HK-2 (cell line): ENCODE measurements around the gene KLHL21.
A peak's percentile ranks its signal among the peaks of the same experiment; 100 is the strongest.
"Not testable (repeated sequence)": the region's sequence is repeated elsewhere in the genome, so short reads cannot be mapped to it uniquely, and the experiment has no call there.

ENCODE experiments used
- DNase-seq: peaks from one replicate; pipeline ENCODE4 v3.0.0-alpha.2; 2018; ENCODE audit not compliant: unreplicated experiment

Gene KLHL21, protein sequence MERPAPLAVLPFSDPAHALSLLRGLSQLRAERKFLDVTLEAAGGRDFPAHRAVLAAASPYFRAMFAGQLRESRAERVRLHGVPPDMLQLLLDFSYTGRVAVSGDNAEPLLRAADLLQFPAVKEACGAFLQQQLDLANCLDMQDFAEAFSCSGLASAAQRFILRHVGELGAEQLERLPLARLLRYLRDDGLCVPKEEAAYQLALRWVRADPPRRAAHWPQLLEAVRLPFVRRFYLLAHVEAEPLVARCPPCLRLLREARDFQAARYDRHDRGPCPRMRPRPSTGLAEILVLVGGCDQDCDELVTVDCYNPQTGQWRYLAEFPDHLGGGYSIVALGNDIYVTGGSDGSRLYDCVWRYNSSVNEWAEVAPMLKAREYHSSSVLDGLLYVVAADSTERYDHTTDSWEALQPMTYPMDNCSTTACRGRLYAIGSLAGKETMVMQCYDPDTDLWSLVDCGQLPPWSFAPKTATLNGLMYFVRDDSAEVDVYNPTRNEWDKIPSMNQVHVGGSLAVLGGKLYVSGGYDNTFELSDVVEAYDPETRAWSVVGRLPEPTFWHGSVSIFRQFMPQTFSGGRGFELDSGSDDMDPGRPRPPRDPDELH

GRCh38 chr1:6602669-6603237 lies at the start of gene KLHL21:
TSS of gene KLHL21 (minus strand) at chr1:6602869. CDS start at chr1:6602817, 52 bp downstream.
- DNase-seq, result peak; percentile 90

- DNase-seq, result no peak
These were observed 49.2 kb upstream of the KLHL21 start for GRCh38 chr1:6651909-6652308.

- DNase-seq, result no peak
These were observed 45.9 kb upstream of the KLHL21 start for GRCh38 chr1:6648556-6648955.

- DNase-seq, result no peak
These were observed 44.0 kb upstream of the KLHL21 start for GRCh38 chr1:6646499-6647148.

DNA sequence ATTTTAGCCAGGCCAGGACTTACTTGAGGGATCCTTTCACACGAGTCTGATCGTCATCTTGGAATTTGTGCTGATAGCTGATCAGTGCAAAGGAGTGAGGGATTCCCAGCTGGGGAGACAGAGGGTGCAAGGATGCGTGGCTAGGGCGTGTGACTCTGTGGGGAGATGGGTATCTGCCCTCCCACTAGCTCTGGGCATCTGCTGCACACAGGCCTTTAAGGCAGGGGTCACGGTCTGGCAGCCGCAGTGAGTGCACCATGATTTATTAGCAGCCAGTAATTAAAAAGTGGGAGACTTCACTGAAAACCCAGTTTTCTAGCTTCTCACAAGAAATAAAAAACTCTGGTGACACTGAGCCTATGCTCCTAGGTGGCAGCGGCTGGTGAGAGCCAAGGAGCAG lies 42.3 kb upstream of the KLHL21 start:
- DNase-seq, result no peak

GRCh38 chr1:6640867-6641266 lies 38.2 kb upstream of the KLHL21 start:
- not testable (repeated sequence) for DNase-seq

DNA sequence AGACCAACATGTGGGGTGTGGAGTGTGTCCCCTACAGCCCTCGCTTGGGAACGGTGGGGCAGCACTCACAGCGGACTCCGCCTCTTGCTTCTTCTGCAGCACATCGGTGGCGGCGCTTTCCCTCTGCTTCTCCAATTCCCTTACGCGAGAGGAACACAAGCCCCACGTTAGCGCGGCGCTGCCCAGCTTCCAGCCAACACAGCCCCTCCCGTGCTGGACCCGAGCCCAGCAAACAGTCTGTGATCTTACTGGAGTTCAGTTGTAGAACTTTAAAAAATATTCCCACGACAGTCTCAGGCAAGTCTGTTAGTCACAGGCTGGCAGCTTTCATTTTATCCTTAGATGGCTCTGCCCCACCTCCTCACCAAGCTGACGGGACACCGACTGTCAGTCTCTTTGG lies 35.6 kb upstream of the KLHL21 start:
- DNase-seq, result no peak

DNA sequence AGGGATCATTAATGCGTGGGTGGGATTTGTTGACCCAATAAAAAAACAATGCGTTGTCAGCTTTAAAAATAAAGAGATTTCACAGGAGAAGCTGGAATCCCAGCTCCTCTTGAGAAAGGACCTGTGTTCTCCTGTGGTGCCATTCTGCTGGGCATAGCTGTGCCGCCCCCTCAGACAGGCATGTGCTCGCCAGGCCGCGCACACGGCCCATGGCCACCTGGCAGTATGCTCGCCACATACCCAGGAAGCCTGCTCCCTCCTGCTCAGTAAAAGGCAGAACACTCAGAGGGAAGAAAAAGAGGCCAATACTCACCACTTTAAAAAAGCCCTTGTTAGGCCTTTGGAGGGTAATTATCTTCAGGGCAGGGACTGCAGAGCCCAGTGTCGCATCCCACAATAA lies 35.1 kb upstream of the KLHL21 start:
- DNase-seq, result no peak

DNA sequence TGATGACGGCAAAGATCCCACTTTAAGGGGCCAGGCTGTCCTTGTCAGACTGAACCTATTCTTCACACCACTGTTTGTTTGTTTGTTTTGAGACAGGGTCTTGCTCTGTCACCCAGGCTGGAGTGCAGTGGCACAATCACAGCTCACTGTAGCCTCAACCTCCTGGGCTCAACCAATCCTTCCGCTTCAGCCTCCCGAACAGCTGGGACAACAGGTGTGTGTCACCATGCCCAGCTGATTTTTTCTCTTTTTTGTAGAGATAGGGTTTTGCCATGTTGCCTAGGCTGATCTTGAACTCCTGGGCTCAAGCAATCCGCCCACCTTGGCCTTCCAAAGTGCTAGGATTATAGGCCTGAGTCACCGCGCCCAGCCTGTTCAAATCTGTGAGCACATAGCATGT lies 34.1 kb upstream of the KLHL21 start:
- DNase-seq, result not testable (repeated sequence)

- no peak for DNase-seq
These were observed 33.5 kb upstream of the KLHL21 start for GRCh38 chr1:6635910-6636760.

GRCh38 chr1:6635161-6635909 lies 32.7 kb upstream of the KLHL21 start:
- no peak for DNase-seq

DNA sequence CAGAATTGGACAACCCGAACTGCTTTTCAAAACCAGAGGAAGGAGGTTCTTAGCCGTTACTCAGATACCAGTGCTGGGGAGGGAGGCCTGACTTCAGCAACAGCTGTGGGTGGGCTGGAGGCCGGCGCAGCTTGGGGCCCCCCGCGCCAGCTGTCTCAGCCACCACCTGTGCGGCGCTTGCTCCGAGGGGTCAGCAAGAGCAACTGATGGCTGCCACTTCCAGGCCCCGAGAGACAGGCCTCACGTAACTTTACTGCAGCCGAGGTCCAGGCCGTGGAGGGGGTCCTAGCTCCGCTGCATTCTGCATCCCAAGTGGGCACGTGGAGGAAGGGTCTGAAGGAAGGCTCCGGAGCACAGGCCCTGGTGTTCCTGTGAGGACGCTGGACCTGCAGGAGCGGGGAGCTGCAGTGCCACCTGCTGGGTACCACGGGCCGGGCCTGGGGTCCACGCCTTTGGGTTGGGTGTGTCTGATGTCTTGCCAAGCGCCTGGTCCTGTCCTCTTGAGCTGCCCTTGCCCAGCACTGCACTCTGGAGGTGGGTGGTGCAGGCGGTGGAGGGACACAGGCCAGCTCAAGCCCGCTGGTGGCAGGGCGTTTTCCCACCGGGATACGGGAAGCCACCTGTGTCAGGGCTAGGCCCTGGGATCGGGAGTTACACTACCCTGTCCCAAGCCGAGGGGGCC lies 31.8 kb upstream of the KLHL21 start:
- peak; percentile 49 for DNase-seq

- DNase-seq, result no peak
These were observed 30.2 kb upstream of the KLHL21 start for GRCh38 chr1:6632588-6633514.

DNA sequence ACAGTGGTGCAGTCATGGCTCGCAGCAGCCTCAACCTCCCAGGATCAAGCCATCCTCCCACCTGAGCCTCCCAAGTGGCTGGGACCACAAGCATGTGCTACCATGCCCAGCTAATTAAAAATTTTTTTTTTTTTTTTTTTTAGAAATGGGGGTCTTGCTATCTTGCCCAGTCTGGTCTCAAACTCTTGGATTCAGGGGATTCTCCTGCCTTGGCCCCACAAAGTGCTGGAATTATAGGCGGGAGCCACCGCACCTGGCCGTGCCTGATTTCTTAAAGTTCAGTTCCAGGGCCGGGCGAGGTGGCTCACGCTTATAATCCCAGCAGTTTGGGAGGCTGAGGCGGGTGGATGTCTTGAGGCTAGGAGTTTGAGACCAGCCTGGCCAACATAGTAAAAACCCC lies 28.4 kb upstream of the KLHL21 start:
- DNase-seq, result no peak

DNA sequence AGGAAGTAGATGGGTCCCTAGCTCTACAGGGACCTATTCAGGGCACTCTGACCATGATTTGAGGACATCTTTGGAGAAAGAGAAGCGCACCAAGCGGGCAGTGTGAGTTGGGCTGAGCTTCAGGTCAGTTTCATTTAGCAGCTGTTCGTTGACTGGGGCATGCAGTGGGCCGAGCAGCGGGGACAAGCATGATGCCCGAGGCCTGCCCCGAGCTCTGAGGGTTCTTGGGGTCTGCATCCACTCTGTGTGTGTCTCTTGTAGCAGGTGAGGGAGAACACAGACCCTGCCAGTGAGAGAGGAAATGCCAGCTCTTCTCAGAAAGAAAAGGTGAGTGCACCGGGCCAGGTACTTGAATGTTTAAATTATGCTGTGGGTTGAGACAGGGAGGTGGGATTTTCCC lies 27.4 kb upstream of the KLHL21 start:
- DNase-seq, result no peak

- no peak for DNase-seq
These were observed 26.4 kb upstream of the KLHL21 start for GRCh38 chr1:6628971-6629479.

DNA sequence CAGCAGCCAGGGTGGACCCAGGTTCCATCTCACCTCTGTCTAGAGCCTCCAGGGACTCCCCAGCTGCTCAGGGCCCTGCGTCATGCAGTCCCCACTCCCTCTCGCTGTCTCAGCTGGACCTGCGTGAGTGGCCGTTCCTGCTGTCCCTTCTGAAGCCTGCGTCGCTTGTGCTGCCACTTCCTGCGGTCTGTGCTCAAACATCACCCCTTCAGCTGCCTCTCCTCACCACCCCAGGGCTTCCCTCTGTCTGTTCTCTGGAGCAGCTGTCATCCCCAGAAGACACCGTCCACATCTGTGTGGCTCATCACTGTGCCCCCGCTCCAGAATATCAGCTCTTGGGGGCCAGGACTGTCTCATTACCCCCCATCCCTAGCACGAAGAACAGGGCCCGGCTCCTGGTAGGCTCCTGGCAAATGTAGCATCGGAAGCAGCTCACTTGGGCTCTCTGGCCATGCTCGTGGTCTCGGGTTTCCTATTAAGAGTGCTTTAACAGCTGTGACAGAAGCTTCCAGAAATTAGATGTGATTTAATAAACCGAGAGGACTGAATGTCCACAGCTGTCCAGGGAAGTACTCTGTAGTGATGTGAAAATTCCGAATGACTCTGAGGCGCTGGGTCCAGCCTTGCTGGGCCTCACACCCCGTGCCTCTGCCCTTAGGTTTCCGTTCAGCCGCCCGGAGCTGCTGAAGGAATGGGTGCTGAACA lies 25.3 kb upstream of the KLHL21 start:
- no peak for DNase-seq

DNA sequence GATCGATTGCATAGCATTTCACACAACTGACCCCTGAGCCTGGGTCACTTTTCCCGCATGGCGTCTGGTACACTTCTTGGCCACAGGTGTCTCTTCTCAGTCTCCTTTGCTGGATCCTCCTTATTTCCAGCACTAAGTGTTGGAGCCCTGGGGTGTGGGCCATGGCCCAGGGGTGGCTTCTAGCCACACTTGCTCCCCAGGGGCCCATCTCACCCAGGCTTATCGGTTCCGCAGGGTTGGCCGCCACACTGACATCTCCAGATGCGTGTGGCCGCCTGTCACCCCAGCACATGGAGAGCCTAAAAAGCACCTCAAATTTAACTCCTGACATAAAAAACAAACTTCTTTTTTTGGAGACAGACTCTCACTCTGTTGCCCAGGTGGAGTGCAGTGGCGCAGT lies 24.4 kb upstream of the KLHL21 start:
- DNase-seq, result no peak
